Measurements from ENCODE around the gene OR8K5. TPM values are rescaled to one million over a fixed set of nuclear protein-coding genes. Genes with fewer than 3 reads are reported as not detected.

OR8K5 gene, protein sequence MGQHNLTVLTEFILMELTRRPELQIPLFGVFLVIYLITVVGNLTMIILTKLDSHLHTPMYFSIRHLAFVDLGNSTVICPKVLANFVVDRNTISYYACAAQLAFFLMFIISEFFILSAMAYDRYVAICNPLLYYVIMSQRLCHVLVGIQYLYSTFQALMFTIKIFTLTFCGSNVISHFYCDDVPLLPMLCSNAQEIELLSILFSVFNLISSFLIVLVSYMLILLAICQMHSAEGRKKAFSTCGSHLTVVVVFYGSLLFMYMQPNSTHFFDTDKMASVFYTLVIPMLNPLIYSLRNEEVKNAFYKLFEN
- not detected for total RNA-seq (ENCODE audit: unreplicated experiment)
- long read RNA-seq = 0 reads

DNA sequence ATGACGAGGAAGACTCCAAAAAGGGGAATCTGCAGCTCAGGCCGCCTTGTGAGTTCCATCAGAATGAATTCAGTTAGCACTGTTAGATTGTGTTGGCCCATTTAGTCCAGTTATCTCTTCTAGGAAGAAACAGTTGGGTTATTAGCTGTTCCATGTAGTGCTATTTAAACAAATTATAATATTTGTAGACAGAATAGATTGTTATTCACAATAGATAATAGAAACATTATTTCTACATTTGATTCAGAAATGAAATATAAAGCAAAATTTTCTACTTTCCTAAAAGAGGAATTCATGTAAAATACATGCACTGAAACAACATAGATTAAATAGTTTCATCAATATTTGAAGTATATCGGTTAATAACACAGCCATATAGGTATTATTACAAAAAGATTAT lies at the start of gene OR8K5:
Gene OR8K5, minus strand, starts transcription at position 101 of the 400 bp plus-strand sequence. Its CDS starts 0 bp downstream, at position 101.
- Mint-ChIP-seq H3K36me3 (ENCODE audit: unreplicated experiment) (no peaks in the 10 kb centered on the region), H3K4me1 (ENCODE audit: low read depth, unreplicated experiment) (no peaks in the 10 kb centered on the region), H3K27me3 (ENCODE audit: unreplicated experiment) (no peaks in the 10 kb centered on the region), H3K27ac (ENCODE audit: unreplicated experiment) (no peak within 1 kb of the TSS), H3K9me3 (ENCODE audit: unreplicated experiment) (peaks cover 1% of the 10 kb centered on the region), H3K4me3 (ENCODE audit: unreplicated experiment) (no peak within 1 kb of the TSS)
- TF ChIP-seq, protein P1, sequence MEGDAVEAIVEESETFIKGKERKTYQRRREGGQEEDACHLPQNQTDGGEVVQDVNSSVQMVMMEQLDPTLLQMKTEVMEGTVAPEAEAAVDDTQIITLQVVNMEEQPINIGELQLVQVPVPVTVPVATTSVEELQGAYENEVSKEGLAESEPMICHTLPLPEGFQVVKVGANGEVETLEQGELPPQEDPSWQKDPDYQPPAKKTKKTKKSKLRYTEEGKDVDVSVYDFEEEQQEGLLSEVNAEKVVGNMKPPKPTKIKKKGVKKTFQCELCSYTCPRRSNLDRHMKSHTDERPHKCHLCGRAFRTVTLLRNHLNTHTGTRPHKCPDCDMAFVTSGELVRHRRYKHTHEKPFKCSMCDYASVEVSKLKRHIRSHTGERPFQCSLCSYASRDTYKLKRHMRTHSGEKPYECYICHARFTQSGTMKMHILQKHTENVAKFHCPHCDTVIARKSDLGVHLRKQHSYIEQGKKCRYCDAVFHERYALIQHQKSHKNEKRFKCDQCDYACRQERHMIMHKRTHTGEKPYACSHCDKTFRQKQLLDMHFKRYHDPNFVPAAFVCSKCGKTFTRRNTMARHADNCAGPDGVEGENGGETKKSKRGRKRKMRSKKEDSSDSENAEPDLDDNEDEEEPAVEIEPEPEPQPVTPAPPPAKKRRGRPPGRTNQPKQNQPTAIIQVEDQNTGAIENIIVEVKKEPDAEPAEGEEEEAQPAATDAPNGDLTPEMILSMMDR (IDR thresholded peaks at IDR 0.05; ENCODE audit: partially characterized antibody, unreplicated experiment) = no peak
- DNase-seq = no peak

DNA sequence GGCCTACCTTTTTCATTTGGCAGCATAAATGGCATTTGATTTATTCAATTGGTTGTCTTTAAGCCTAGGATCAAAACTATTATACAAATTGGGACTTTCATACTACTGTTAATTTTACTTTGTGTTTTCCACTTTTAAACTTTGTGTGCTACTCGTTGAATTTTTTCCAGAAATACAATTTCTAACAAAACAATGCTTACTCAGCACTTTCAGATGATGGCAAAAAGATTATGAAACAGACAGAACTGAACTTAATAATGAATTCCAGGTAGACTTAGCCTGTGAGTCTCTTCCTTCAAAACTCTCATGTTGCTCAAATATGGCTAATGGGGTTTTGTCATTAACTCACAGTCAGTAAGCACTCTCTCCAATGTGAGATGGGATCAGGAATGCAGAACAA lies 47.7 kb upstream of the OR8K5 start:
- Mint-ChIP-seq H3K36me3 (ENCODE audit: unreplicated experiment) (no peaks in the 10 kb centered on the region), H3K4me1 (ENCODE audit: low read depth, unreplicated experiment) (no peaks in the 10 kb centered on the region), H3K27me3 (ENCODE audit: unreplicated experiment) (no peaks in the 10 kb centered on the region), H3K9me3 (ENCODE audit: unreplicated experiment) (no peaks in the 10 kb centered on the region), H3K4me3 (ENCODE audit: unreplicated experiment) (no peak overlapping the region), H3K27ac (ENCODE audit: unreplicated experiment) (no peak overlapping the region)
- TF ChIP-seq, protein P1 (IDR thresholded peaks at IDR 0.05; ENCODE audit: partially characterized antibody, unreplicated experiment) = no peak
- no peak for DNase-seq

DNA sequence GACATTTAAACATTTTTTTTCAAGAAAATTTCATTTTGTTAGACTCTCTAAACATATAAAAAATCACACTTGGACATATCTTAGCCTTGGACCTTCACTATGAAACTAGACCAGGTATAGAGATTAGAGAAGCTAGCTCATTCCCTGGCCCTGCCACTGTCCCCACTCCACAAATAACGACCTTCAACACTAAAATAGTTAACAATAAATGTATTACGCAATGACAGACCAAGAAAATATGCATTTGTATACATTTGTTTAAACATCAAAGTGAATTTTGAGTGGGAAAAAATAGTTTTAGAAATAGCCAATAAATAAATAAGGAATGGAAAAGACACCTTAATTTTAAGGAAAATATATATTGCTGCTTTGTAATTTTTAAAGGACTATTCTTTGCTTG lies 37.2 kb upstream of the OR8K5 start:
- peaks cover 3% of the 10 kb centered on the region for H3K27me3 Mint-ChIP-seq (ENCODE audit: unreplicated experiment)
- no peak overlapping the region for H3K27ac Mint-ChIP-seq (ENCODE audit: unreplicated experiment)
- no peak overlapping the region for H3K4me3 Mint-ChIP-seq (ENCODE audit: unreplicated experiment)
- H3K4me1 Mint-ChIP-seq (ENCODE audit: low read depth, unreplicated experiment) = no peaks in the 10 kb centered on the region
- no peaks in the 10 kb centered on the region for H3K9me3 Mint-ChIP-seq (ENCODE audit: unreplicated experiment)
- H3K36me3 Mint-ChIP-seq (ENCODE audit: unreplicated experiment) = no peaks in the 10 kb centered on the region
- TF ChIP-seq, protein P1 (IDR thresholded peaks at IDR 0.05; ENCODE audit: partially characterized antibody, unreplicated experiment) = no peak
- DNase-seq = no peak

DNA sequence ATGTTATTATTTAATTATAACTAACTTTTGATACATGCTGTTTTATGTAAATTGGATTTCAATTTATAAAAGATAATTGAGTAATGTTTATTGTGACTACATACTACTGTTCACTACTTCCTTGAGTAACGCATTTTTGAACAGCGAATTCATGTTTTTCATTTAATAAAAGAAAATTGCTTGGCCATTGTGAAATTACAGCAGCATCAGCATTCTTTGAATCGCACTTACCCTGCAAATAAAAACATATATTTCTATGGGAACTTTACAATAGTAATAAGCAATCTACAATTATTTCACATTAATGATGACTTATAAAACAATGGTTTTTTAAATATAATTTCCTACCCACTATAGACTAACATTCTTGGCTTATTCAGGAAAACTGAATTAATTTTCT lies 36.6 kb upstream of the OR8K5 start:
- TF ChIP-seq, protein P1 (IDR thresholded peaks at IDR 0.05; ENCODE audit: partially characterized antibody, unreplicated experiment) = no peak
- H3K27me3 Mint-ChIP-seq (ENCODE audit: unreplicated experiment) = peaks cover 3% of the 10 kb centered on the region
- H3K27ac Mint-ChIP-seq (ENCODE audit: unreplicated experiment) = no peak overlapping the region

DNA sequence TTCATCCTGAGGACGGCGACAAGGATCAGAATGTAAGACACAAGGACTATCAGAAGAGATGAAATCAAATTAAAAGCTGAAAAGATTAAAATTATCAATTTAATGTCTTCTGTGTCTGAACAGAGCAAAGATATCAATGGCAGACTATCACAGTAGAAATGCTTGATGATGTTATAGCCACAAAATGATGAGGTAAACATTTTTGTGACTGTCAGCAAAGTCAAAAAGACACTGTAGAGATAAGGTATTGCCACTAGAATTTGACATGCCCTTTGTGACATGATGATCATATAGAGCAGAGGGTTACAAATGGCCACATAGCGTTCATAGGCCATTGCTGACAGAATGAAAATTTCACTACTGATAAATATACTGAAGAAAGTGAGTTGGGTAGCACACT lies 28.5 kb upstream of the OR8K5 start:
- peaks cover 2% of the 10 kb centered on the region for H3K27me3 Mint-ChIP-seq (ENCODE audit: unreplicated experiment)

More for the DNA sequence above, 36.6 kb upstream of the OR8K5 start:
- no peak for DNase-seq
- H3K9me3 Mint-ChIP-seq (ENCODE audit: unreplicated experiment) = no peaks in the 10 kb centered on the region
- no peak overlapping the region for H3K4me3 Mint-ChIP-seq (ENCODE audit: unreplicated experiment)
- H3K36me3 Mint-ChIP-seq (ENCODE audit: unreplicated experiment) = no peaks in the 10 kb centered on the region
- no peaks in the 10 kb centered on the region for H3K4me1 Mint-ChIP-seq (ENCODE audit: low read depth, unreplicated experiment)

More for the DNA sequence above, 28.5 kb upstream of the OR8K5 start:
- Mint-ChIP-seq H3K4me3 (ENCODE audit: unreplicated experiment) (no peak overlapping the region), H3K4me1 (ENCODE audit: low read depth, unreplicated experiment) (no peaks in the 10 kb centered on the region), H3K36me3 (ENCODE audit: unreplicated experiment) (no peaks in the 10 kb centered on the region), H3K9me3 (ENCODE audit: unreplicated experiment) (no peaks in the 10 kb centered on the region), H3K27ac (ENCODE audit: unreplicated experiment) (no peak overlapping the region)
- no peak for DNase-seq
- TF ChIP-seq, protein P1 (IDR thresholded peaks at IDR 0.05; ENCODE audit: partially characterized antibody, unreplicated experiment) = no peak
